GM19397 (cell line): ENCODE data around the gene FAM50B.

Source experiments
- ATAC-seq: cut with Tn5 transposase; IDR thresholded peaks from one replicate; pipeline ENCODE4 v1.9.1; 2021; ENCODE audit warnings: mild to moderate bottlenecking, moderate library complexity; ENCODE audit not compliant: unreplicated experiment

The FAM50B gene

GRCh38 chr6:3819161-3820110, 29.7 kb upstream of the FAM50B start:
- no peak for ATAC-seq

GRCh38 chr6:3820563-3820962, 28.6 kb upstream of the FAM50B start:
- ATAC-seq = no peak

- no peak for ATAC-seq
Measured at GRCh38 chr6:3822747-3823445, 26.3 kb upstream of the FAM50B start.

GRCh38 chr6:3823671-3824070, 25.5 kb upstream of the FAM50B start:
- ATAC-seq = no peak

- ATAC-seq = no peak
Measured at GRCh38 chr6:3825331-3825831, 23.8 kb upstream of the FAM50B start.

GRCh38 chr6:3825851-3826581, 23.2 kb upstream of the FAM50B start:
- ATAC-seq = no peak

GRCh38 chr6:3829285-3829684, 19.9 kb upstream of the FAM50B start:
- ATAC-seq = no peak

- no peak for ATAC-seq
Measured at GRCh38 chr6:3830806-3831205, 18.4 kb upstream of the FAM50B start.

- ATAC-seq = no peak
Measured at GRCh38 chr6:3831761-3832530, 17.2 kb upstream of the FAM50B start.

- no peak for ATAC-seq
Measured at GRCh38 chr6:3835055-3835731, 14.0 kb upstream of the FAM50B start.

GRCh38 chr6:3835785-3836184, 13.4 kb upstream of the FAM50B start:
- ATAC-seq = no peak

GRCh38 chr6:3836566-3836965, 12.6 kb upstream of the FAM50B start:
- no peak for ATAC-seq

GRCh38 chr6:3837781-3838180, 11.4 kb upstream of the FAM50B start:
- no peak for ATAC-seq

- no peak for ATAC-seq
Measured at GRCh38 chr6:3838992-3839867, 9.9 kb upstream of the FAM50B start.

GRCh38 chr6:3841066-3841454, 8.1 kb upstream of the FAM50B start:
- no peak for ATAC-seq

GRCh38 chr6:3841711-3842565, 7.2 kb upstream of the FAM50B start:
- ATAC-seq = no peak

GRCh38 chr6:3843379-3844096, 5.6 kb upstream of the FAM50B start:
- no peak for ATAC-seq
